ENCODE measurements around the gene HBB. TPM values are rescaled to one million over a fixed set of nuclear protein-coding genes. Genes with fewer than 3 reads are reported as not detected.
A peak's percentile ranks its signal among the peaks of the same experiment; 100 is the strongest.

The HBB gene
- total and polyA plus RNA-seq, 2 of the 4 experiments (the other 2 are of a cell fraction): 0.24 TPM; not detected in 1

GRCh38 chr11:5178046-5178837 is 48.6 kb downstream of the HBB start:
- no peak for ATAC-seq (ENCODE audit: low read depth)
- BruUV-seq (replicated peaks): no TSS peak
- Histone ChIP-seq H3K23ac (ENCODE audit: low read depth, low read length) (no peak overlapping the region), H4K91ac (ENCODE audit: insufficient read depth, low read depth, low read length) (no peak overlapping the region), H2BK120ac (ENCODE audit: low read depth, low read length) (no peak overlapping the region), H4K5ac (ENCODE audit: low read depth, low read length) (no peak overlapping the region), H3K79me1 (ENCODE audit: low read depth in 1 of 2, low read length in 2 of 2) (no peaks in the 10 kb centered on the region), H3K18ac (ENCODE audit: low read depth, low read length) (no peak overlapping the region), H3K9me3 (ENCODE audit: control insufficient read depth, insufficient read depth, low read length) (no peaks in the 10 kb centered on the region), H2AK9ac (replicated peaks; ENCODE audit: low read depth, low read length, poor library complexity) (no peak overlapping the region), H2BK5ac (ENCODE audit: low read depth, low read length, poor library complexity, severe bottlenecking) (no peak overlapping the region), H3K4me1 (ENCODE audit: control insufficient read depth, insufficient read depth, low read length) (no peaks in the 10 kb centered on the region), H2BK20ac (ENCODE audit: low read depth, low read length) (no peak overlapping the region), H3K4ac (ENCODE audit: low read depth, low read length) (no peak overlapping the region), H3K36me3 (ENCODE audit: control insufficient read depth, insufficient read depth, low read length) (no peaks in the 10 kb centered on the region), H4K8ac (ENCODE audit: low read depth in 2 of 2, low read length in 2 of 2) (no peak overlapping the region), H3K27ac (ENCODE audit: insufficient read depth, low read length) (no peak overlapping the region), H3K9me1 (ENCODE audit: insufficient read depth, low read length) (no peaks in the 10 kb centered on the region), H4K20me1 (ENCODE audit: insufficient read depth, low read length) (no peaks in the 10 kb centered on the region), H3K4me3 (ENCODE audit: insufficient read depth, low read depth, low read length) (no peak overlapping the region), H2AFZ (replicated peaks; ENCODE audit: low read length, poor library complexity) (no peak overlapping the region), H3K56ac (ENCODE audit: extremely low read depth, insufficient read depth, low read length) (no peak overlapping the region), H3K9ac (ENCODE audit: low read depth, low read length) (no peak overlapping the region), H3K27me3 (ENCODE audit: control insufficient read depth, insufficient read depth, low read length) (no peaks in the 10 kb centered on the region), H2BK15ac (ENCODE audit: low read depth, low read length) (no peak overlapping the region), H2AK5ac (ENCODE audit: low read depth, low read length) (no peak overlapping the region), H3K4me2 (ENCODE audit: low read depth, low read length) (no peak overlapping the region), H3K14ac (replicated peaks; ENCODE audit: low read depth, low read length) (no peak overlapping the region)
- no peak for DNase-seq
- TF ChIP-seq, protein P1, sequence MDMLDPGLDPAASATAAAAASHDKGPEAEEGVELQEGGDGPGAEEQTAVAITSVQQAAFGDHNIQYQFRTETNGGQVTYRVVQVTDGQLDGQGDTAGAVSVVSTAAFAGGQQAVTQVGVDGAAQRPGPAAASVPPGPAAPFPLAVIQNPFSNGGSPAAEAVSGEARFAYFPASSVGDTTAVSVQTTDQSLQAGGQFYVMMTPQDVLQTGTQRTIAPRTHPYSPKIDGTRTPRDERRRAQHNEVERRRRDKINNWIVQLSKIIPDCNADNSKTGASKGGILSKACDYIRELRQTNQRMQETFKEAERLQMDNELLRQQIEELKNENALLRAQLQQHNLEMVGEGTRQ (IDR thresholded peaks at IDR 0.05; ENCODE audit: low read depth, low read length): no peak
- TF ChIP-seq, protein P2, sequence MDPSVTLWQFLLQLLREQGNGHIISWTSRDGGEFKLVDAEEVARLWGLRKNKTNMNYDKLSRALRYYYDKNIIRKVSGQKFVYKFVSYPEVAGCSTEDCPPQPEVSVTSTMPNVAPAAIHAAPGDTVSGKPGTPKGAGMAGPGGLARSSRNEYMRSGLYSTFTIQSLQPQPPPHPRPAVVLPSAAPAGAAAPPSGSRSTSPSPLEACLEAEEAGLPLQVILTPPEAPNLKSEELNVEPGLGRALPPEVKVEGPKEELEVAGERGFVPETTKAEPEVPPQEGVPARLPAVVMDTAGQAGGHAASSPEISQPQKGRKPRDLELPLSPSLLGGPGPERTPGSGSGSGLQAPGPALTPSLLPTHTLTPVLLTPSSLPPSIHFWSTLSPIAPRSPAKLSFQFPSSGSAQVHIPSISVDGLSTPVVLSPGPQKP (IDR thresholded peaks at IDR 0.05; ENCODE audit: borderline replicate concordance, low read depth, low read length): no peak
- TF ChIP-seq CEBPB (IDR thresholded peaks at IDR 0.05; ENCODE audit: low read depth, low read length) (peak; percentile 58), SMC3 (IDR thresholded peaks at IDR 0.05; ENCODE audit: low read depth, low read length) (no peak)
- dilution Hi-C loops (cut with HindIII; ENCODE audit: low sequenced_read_pairs, unreplicated experiment): no loop called here
- intact Hi-C loops (cut with micrococcal nuclease): no loop called here
- ChIA-PET POLR2A (ENCODE audit: unreplicated experiment) (no interaction called here), CTCF (no interaction called here)
- in situ Hi-C loops (cut with MboI; ENCODE audit: low sequenced_read_pairs): no loop called here
- 80% methylated on average over 1 of the region's 10 CpGs; no CpG with 5 or more reads in 1 of the 2 experiments for WGBS, 2 experiments (ENCODE audit: extremely low coverage in 2 of 2, insufficient read length in 1 of 2)

Other genes with a start within 250 kb of the HBB start
- gene OR51L1, start 232.2 kb downstream of the HBB start, total RNA-seq (2012; rRNA removed): not detected in 2 replicates
- not detected in 2 replicates for gene OR51L1, start 232.2 kb downstream of the HBB start, polyA plus RNA-seq (2012; rRNA removed)
- not detected in 2 replicates for gene OR52J3, start 180.5 kb downstream of the HBB start, total RNA-seq (2012; rRNA removed)
- not detected in 2 replicates for gene OR52J3, start 180.5 kb downstream of the HBB start, polyA plus RNA-seq (2012; rRNA removed)
- gene OR52E2, start 167.4 kb downstream of the HBB start, total RNA-seq (2012; rRNA removed): not detected in 2 replicates
- gene OR52E2, start 167.4 kb downstream of the HBB start, polyA plus RNA-seq (2012; rRNA removed): not detected in 2 replicates
- gene OR52E1, start 157.5 kb downstream of the HBB start, total RNA-seq (2012; rRNA removed): not detected in 2 replicates
- gene OR52E1, start 157.5 kb downstream of the HBB start, polyA plus RNA-seq (2012; rRNA removed): not detected in 2 replicates
- not detected in 2 replicates for gene OR52A5, start 88.7 kb downstream of the HBB start, total RNA-seq (2012; rRNA removed)
- not detected in 2 replicates for gene OR52A5, start 88.7 kb downstream of the HBB start, polyA plus RNA-seq (2012; rRNA removed)
- gene OR52A1, start 72.3 kb downstream of the HBB start, total RNA-seq (2012; rRNA removed): not detected in 2 replicates
- gene OR52A1, start 72.3 kb downstream of the HBB start, polyA plus RNA-seq (2012; rRNA removed): not detected in 2 replicates
- gene OR51V1, start 26.4 kb downstream of the HBB start, total RNA-seq (2012; rRNA removed): not detected in 2 replicates
- gene OR51V1, start 26.4 kb downstream of the HBB start, polyA plus RNA-seq (2012; rRNA removed): not detected in 2 replicates
- gene HBD, start 7.4 kb upstream of the HBB start, total RNA-seq (2012; rRNA removed): 3.1 and 6.3 TPM in 2 replicates
- 10.7 and 12.0 TPM in 2 replicates for gene HBD, start 7.4 kb upstream of the HBB start, polyA plus RNA-seq (2012; rRNA removed)
- not detected in 2 replicates for gene HBG1, start 22.8 kb upstream of the HBB start, total RNA-seq (2012; rRNA removed)
- not detected in 2 replicates for gene HBG1, start 22.8 kb upstream of the HBB start, polyA plus RNA-seq (2012; rRNA removed)
- gene HBG2, start 27.7 kb upstream of the HBB start, total RNA-seq (2012; rRNA removed): 0.54 TPM in 1 of 2 replicates, not detected in the other
- gene HBG2, start 27.7 kb upstream of the HBB start, polyA plus RNA-seq (2012; rRNA removed): 1.7 TPM in 1 of 2 replicates, not detected in the other
- gene HBE1, start 42.9 kb upstream of the HBB start, total RNA-seq (2012; rRNA removed): 1.4 and 3.2 TPM in 2 replicates
- gene HBE1, start 42.9 kb upstream of the HBB start, polyA plus RNA-seq (2012; rRNA removed): 7.7 and 12.7 TPM in 2 replicates
- not detected in 2 replicates for gene OR51B4, start 74.9 kb upstream of the HBB start, total RNA-seq (2012; rRNA removed)
- gene OR51B4, start 74.9 kb upstream of the HBB start, polyA plus RNA-seq (2012; rRNA removed): 0.11 TPM in 1 of 2 replicates, not detected in the other
- gene OR51B2, start 97.2 kb upstream of the HBB start, total RNA-seq (2012; rRNA removed): not detected in 2 replicates
- not detected in 2 replicates for gene OR51B2, start 97.2 kb upstream of the HBB start, polyA plus RNA-seq (2012; rRNA removed)
- 0.54 and 0.56 TPM in 2 replicates for gene OR51B5, start 116.5 kb upstream of the HBB start, total RNA-seq (2012; rRNA removed)
- gene OR51B5, start 116.5 kb upstream of the HBB start, polyA plus RNA-seq (2012; rRNA removed): 0.09 and 0.29 TPM in 2 replicates
- not detected in 2 replicates for gene OR51B6, start 124.4 kb upstream of the HBB start, total RNA-seq (2012; rRNA removed)
- not detected in 2 replicates for gene OR51B6, start 124.4 kb upstream of the HBB start, polyA plus RNA-seq (2012; rRNA removed)
- 0.54 and 0.56 TPM in 2 replicates for gene OR51M1, start 156.7 kb upstream of the HBB start, total RNA-seq (2012; rRNA removed)
- gene OR51M1, start 156.7 kb upstream of the HBB start, polyA plus RNA-seq (2012; rRNA removed): 0.67 and 0.87 TPM in 2 replicates
- gene OR51Q1, start 195.0 kb upstream of the HBB start, total RNA-seq (2012; rRNA removed): not detected in 2 replicates
- not detected in 2 replicates for gene OR51Q1, start 195.0 kb upstream of the HBB start, polyA plus RNA-seq (2012; rRNA removed)
- gene OR51I1, start 214.4 kb upstream of the HBB start, total RNA-seq (2012; rRNA removed): not detected in 2 replicates
- not detected in 2 replicates for gene OR51I1, start 214.4 kb upstream of the HBB start, polyA plus RNA-seq (2012; rRNA removed)
- not detected in 2 replicates for gene OR51I2, start 222.3 kb upstream of the HBB start, total RNA-seq (2012; rRNA removed)
- gene OR51I2, start 222.3 kb upstream of the HBB start, polyA plus RNA-seq (2012; rRNA removed): not detected in 2 replicates